ENCODE measurements around the gene DCLK2. TPM values are rescaled to one million over a fixed set of nuclear protein-coding genes. Genes with fewer than 3 reads are reported as not detected.

DCLK2 gene
- total RNA-seq, 2 donors from 2014 or later, result 10.1 to 12.1 TPM

DNA sequence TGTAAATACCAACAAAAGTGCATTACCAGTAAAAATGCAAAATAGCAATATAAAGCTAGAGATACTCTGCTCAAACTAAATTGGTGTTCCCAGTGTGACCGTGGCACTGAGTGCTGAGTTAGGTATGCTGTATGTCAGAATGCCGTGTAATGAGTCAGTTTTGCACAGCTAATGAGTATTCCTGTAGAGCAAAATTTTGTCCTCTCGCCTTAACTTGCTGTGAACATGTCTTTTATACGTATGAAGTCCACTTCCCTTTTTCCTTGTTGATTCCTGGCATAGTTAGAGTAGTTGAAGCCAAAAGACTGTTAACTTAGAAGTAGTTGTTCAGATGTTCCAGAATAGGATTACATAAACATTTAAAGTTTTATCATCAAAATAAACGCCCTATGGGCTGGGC is 11.5 kb downstream of the DCLK2 start:
- H3K36me3 ChIP-seq, result no peaks in the 10 kb centered on the region
- no peaks in the 10 kb centered on the region for H3K27me3 ChIP-seq
- no peak overlapping the region for H3K27ac ChIP-seq
- TF ChIP-seq, protein P1, sequence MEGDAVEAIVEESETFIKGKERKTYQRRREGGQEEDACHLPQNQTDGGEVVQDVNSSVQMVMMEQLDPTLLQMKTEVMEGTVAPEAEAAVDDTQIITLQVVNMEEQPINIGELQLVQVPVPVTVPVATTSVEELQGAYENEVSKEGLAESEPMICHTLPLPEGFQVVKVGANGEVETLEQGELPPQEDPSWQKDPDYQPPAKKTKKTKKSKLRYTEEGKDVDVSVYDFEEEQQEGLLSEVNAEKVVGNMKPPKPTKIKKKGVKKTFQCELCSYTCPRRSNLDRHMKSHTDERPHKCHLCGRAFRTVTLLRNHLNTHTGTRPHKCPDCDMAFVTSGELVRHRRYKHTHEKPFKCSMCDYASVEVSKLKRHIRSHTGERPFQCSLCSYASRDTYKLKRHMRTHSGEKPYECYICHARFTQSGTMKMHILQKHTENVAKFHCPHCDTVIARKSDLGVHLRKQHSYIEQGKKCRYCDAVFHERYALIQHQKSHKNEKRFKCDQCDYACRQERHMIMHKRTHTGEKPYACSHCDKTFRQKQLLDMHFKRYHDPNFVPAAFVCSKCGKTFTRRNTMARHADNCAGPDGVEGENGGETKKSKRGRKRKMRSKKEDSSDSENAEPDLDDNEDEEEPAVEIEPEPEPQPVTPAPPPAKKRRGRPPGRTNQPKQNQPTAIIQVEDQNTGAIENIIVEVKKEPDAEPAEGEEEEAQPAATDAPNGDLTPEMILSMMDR (IDR thresholded peaks at IDR 0.05), result no peak
- H3K4me1 ChIP-seq, result no peaks in the 10 kb centered on the region
- H3K9me3 ChIP-seq, result no peaks in the 10 kb centered on the region
- no peak for DNase-seq (ENCODE audit: low spot score)
- H3K4me3 ChIP-seq, result no peak overlapping the region

DNA sequence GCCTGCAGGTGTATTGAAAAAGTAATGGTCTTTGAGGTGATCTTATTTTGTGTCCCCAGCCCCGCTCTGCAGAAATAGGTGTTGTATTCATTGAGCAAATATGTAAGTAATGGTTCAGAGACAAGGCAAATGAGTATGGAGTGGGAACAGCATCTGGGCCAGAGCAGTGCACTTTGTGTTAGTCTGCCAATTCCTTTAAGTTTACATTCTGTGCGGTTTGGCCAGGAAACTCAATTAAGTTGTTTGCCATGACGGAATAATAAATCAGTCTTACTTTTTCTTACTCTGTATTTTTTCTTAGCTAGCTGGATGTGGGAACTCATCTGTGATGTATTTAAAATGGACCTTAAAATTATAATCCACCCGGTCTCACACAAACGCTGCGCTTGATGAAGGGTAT is 12.6 kb downstream of the DCLK2 start:
- Histone ChIP-seq H3K36me3 (no peaks in the 10 kb centered on the region), H3K9me3 (no peaks in the 10 kb centered on the region), H3K27me3 (no peaks in the 10 kb centered on the region), H3K4me3 (no peak overlapping the region), H3K27ac (no peak overlapping the region), H3K4me1 (no peaks in the 10 kb centered on the region)
- no peak for DNase-seq (ENCODE audit: low spot score)
- TF ChIP-seq, protein P1 (IDR thresholded peaks at IDR 0.05), result no peak

DNA sequence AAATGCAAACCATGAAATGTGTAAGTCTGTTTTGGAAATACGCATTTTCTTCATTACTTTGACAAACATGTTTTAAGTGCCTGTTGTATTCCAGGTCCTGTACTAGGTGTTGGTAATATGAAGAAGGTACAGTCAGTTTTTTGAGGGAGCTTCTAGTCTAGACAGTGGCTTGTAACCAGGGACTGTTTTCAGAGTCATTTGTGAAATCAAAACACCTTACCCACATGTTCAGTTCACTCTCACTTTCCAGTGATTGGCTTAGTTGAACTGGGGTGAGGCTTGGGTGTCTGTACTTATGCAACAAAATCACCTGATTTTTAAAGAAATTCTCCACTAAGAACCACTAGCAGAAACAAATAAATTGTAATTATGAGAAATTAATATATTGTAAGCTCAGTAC is 16.4 kb downstream of the DCLK2 start:
- no peak overlapping the region for H3K4me3 ChIP-seq
- no peaks in the 10 kb centered on the region for H3K27me3 ChIP-seq
- DNase-seq (ENCODE audit: low spot score), result no peak
- no peak overlapping the region for H3K27ac ChIP-seq
- no peaks in the 10 kb centered on the region for H3K36me3 ChIP-seq
- TF ChIP-seq, protein P1 (IDR thresholded peaks at IDR 0.05), result no peak
- H3K9me3 ChIP-seq, result no peaks in the 10 kb centered on the region
- H3K4me1 ChIP-seq, result no peaks in the 10 kb centered on the region

DNA sequence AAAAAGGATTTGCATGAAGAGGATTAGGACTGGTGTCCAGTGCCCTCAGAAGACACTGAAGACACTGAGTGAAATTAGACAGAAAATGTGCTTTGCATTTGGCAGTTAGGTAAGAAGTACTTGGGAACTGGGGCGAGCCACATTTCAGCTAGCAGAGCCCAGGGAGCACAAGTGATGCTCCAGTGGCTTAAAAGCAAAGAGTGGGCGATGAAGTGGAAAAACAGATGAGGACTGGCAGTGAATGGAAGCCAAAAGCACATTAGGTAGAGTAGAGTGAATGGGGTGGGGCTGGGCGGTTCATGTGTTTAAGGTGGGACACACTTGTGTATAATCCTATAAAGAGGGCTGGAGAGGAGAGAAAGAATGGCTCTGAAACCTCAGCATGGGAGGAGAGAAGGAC is 18.4 kb downstream of the DCLK2 start:
- Histone ChIP-seq H3K9me3 (no peaks in the 10 kb centered on the region), H3K36me3 (no peaks in the 10 kb centered on the region), H3K4me1 (no peaks in the 10 kb centered on the region), H3K4me3 (no peak overlapping the region), H3K27me3 (no peaks in the 10 kb centered on the region), H3K27ac (no peak overlapping the region)
- TF ChIP-seq, protein P1 (IDR thresholded peaks at IDR 0.05), result no peak
- no peak for DNase-seq (ENCODE audit: low spot score)

DNA sequence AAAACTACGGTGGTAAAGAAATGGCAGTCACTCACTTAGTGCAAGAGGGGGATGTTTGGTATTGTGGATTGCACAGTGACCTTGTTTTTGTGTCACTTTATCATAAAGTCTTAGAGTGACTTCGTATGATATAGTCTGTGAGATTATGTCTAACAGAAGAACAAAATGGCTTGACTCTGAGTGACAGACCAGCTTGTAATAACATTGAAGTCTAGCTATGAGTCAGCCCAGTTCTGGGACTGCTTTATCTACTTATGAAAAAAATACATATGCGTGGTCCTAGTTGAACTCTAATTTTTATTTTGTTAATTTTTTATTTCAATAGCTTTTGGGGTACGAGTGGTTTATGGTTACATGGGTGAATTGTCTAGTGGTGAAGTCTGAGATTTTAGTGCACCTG is 20.0 kb downstream of the DCLK2 start:
- DNase-seq (ENCODE audit: low spot score), result no peak
- H3K27ac ChIP-seq, result no peak overlapping the region
- H3K4me3 ChIP-seq, result no peak overlapping the region
- H3K27me3 ChIP-seq, result no peaks in the 10 kb centered on the region
- H3K36me3 ChIP-seq, result no peaks in the 10 kb centered on the region
- H3K9me3 ChIP-seq, result no peaks in the 10 kb centered on the region
- no peaks in the 10 kb centered on the region for H3K4me1 ChIP-seq
- TF ChIP-seq, protein P1 (IDR thresholded peaks at IDR 0.05), result no peak

DNA sequence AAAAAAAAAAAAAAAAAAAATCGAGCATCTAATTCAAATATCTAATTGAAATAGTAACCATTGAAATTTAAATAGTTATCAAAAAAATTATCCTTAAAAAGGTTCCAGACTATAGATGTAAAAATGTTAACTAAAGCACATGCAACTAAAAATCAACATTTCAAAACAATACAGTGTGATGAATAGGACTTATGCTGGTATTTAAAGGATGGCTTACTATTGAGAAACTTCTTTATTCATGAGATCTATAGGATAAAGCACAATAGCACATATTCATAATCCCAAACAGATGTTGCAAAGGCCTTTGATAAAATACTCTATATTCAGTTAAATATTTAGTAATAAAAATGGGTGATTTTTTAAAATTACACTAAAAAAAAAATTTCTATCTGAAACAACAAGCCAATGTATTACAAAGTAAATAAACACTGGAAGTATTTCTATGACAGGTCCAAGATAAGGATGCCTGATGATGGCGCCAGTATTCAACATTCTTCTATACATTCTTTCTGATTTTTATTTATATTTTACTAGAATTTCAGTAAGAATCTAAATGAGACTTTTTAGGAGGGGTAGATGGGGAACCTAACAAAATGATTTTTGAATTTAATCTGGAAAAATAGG is 26.3 kb downstream of the DCLK2 start:
- TF ChIP-seq, protein P1 (IDR thresholded peaks at IDR 0.05), result no peak
- H3K36me3 ChIP-seq, result no peaks in the 10 kb centered on the region
- no peak overlapping the region for H3K27ac ChIP-seq

More for the DNA sequence above, 26.3 kb downstream of the DCLK2 start:
- Histone ChIP-seq H3K9me3 (no peaks in the 10 kb centered on the region), H3K4me3 (no peak overlapping the region), H3K4me1 (no peaks in the 10 kb centered on the region), H3K27me3 (no peaks in the 10 kb centered on the region)
- no peak for DNase-seq (ENCODE audit: low spot score)
